Glutamatergic neuron (in vitro differentiated cells): ENCODE data around the gene DOK3. TPM values are rescaled to one million over a fixed set of nuclear protein-coding genes. Genes with fewer than 3 reads are reported as not detected.

Source experiments
- DNase-seq: peaks from one replicate; pipeline ENCODE4 v3.0.0; 2022
- H3K27ac Mint-ChIP-seq: one replicate; pipeline ENCODE4 v1.8.0; 2020; ENCODE audit warnings: mild to moderate bottlenecking, mixed read lengths, inconsistent platforms; ENCODE audit not compliant: unreplicated experiment
- H3K27me3 Mint-ChIP-seq: one replicate; pipeline ENCODE4 v1.8.0; 2020; ENCODE audit warnings: mild to moderate bottlenecking, moderate library complexity, mixed read lengths, inconsistent platforms; ENCODE audit not compliant: unreplicated experiment
- H3K36me3 Mint-ChIP-seq: one replicate; pipeline ENCODE4 v1.8.0; 2020; ENCODE audit warnings: mild to moderate bottlenecking, mixed read lengths, inconsistent platforms; ENCODE audit not compliant: unreplicated experiment
- H3K4me1 Mint-ChIP-seq: one replicate; pipeline ENCODE4 v1.8.0; 2020; ENCODE audit warnings: mild to moderate bottlenecking, low read depth, mixed read lengths, inconsistent platforms; ENCODE audit not compliant: unreplicated experiment
- H3K4me3 Mint-ChIP-seq: one replicate; pipeline ENCODE4 v1.8.0; 2020; ENCODE audit warnings: mild to moderate bottlenecking, mixed read lengths, inconsistent platforms; ENCODE audit not compliant: unreplicated experiment
- H3K9me3 Mint-ChIP-seq: one replicate; pipeline ENCODE4 v1.8.0; 2020; ENCODE audit warnings: mild to moderate bottlenecking, moderate library complexity, mixed read lengths, inconsistent platforms; ENCODE audit not compliant: unreplicated experiment
- CTCF ChIP-seq: fragments of 200-600 bp; sonication (generic); IDR thresholded peaks from one replicate; pipeline ENCODE4 v1.5.0; 2021; ENCODE audit not compliant: partially characterized antibody, unreplicated experiment
- total RNA-seq: library from RNA; stranded (reverse); fragmentation: NEBNext Ultra II Directional; extraction: Animal tissue kit (Norgen Biotek cat#: 25700); gene quantifications from one replicate; pipeline ENCODE4 v1.2.1, GENCODE V29; 2021; ENCODE audit not compliant: unreplicated experiment

DOK3 gene
- total RNA-seq, 1 donor from 2014 or later, result 29.2 TPM

- peak overlapping the region; percentile 52 for H3K27ac Mint-ChIP-seq
- H3K36me3 Mint-ChIP-seq, result peaks cover 10% of the 10 kb centered on the region
- no peak for TF ChIP-seq CTCF
- DNase-seq, result no peak
- H3K4me1 Mint-ChIP-seq, result peaks cover 28% of the 10 kb centered on the region
- H3K4me3 Mint-ChIP-seq, result no peak overlapping the region
- H3K27me3 Mint-ChIP-seq, result peaks cover 57% of the 10 kb centered on the region
- peaks cover 53% of the 10 kb centered on the region for H3K9me3 Mint-ChIP-seq
Observed at GRCh38 chr5:177467436-177467835, 42.2 kb downstream of the DOK3 start.

GRCh38 chr5:177466861-177467260, 42.8 kb downstream of the DOK3 start:
- H3K27ac Mint-ChIP-seq, result peak overlapping the region; percentile 73
- peaks cover 55% of the 10 kb centered on the region for H3K27me3 Mint-ChIP-seq
- peaks cover 49% of the 10 kb centered on the region for H3K9me3 Mint-ChIP-seq
- peaks cover 10% of the 10 kb centered on the region for H3K36me3 Mint-ChIP-seq
- no peak for DNase-seq
- H3K4me1 Mint-ChIP-seq, result peaks cover 28% of the 10 kb centered on the region
- TF ChIP-seq CTCF, result no peak
- H3K4me3 Mint-ChIP-seq, result no peak overlapping the region

- H3K36me3 Mint-ChIP-seq, result peaks cover 16% of the 10 kb centered on the region
- no peak overlapping the region for H3K4me3 Mint-ChIP-seq
- DNase-seq, result no peak
- peaks cover 22% of the 10 kb centered on the region for H3K4me1 Mint-ChIP-seq
- H3K27ac Mint-ChIP-seq, result peak overlapping the region; percentile 81
- peaks cover 49% of the 10 kb centered on the region for H3K27me3 Mint-ChIP-seq
- H3K9me3 Mint-ChIP-seq, result peaks cover 49% of the 10 kb centered on the region
- TF ChIP-seq CTCF, result no peak
Observed at GRCh38 chr5:177465044-177465443, 44.6 kb downstream of the DOK3 start.

GRCh38 chr5:177462021-177462670, 47.5 kb downstream of the DOK3 start:
- H3K27me3 Mint-ChIP-seq, result peaks cover 39% of the 10 kb centered on the region
- peaks cover 17% of the 10 kb centered on the region for H3K4me1 Mint-ChIP-seq
- H3K27ac Mint-ChIP-seq, result peak overlapping the region; percentile 93
- H3K36me3 Mint-ChIP-seq, result peaks cover 16% of the 10 kb centered on the region
- no peak for TF ChIP-seq CTCF
- H3K9me3 Mint-ChIP-seq, result peaks cover 38% of the 10 kb centered on the region
- H3K4me3 Mint-ChIP-seq, result no peak overlapping the region
- DNase-seq, result no peak

- peak overlapping the region; percentile 73 for H3K27ac Mint-ChIP-seq
- no peak for TF ChIP-seq CTCF
- peaks cover 6% of the 10 kb centered on the region for H3K36me3 Mint-ChIP-seq
- peaks cover 31% of the 10 kb centered on the region for H3K27me3 Mint-ChIP-seq
- DNase-seq, result no peak
- peaks cover 19% of the 10 kb centered on the region for H3K4me1 Mint-ChIP-seq
- peaks cover 33% of the 10 kb centered on the region for H3K9me3 Mint-ChIP-seq
- peak overlapping the region; percentile 74 for H3K4me3 Mint-ChIP-seq
Observed at GRCh38 chr5:177459819-177460628, 49.6 kb downstream of the DOK3 start.
